Measurements from ENCODE around the gene TMEM175.
"Not testable (repeated sequence)": the region's sequence is repeated elsewhere in the genome, so short reads cannot be mapped to it uniquely, and the experiment has no call there.

The TMEM175 gene

DNA sequence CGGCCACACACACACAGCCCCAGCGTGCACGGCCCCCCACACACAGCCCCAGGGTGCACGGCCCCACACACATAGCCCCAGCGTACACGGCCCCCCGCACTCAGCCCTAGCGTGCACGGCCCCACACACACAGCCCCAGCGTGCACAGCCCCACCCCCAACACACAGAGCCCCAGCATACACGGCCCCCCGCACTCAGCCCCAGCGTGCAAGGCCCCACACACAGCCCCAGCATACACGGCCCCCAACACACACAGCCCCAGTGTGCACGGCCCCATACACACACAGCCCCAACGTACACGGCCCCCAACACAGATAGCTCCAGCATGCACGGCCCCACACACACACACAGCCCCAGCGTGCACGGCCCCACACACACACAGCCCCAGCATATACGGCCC is 17.7 kb upstream of the TMEM175 start:
- no peak for DNase-seq (ENCODE audit: extremely low read depth in 1 of 2, low read depth in 1 of 2)

DNA sequence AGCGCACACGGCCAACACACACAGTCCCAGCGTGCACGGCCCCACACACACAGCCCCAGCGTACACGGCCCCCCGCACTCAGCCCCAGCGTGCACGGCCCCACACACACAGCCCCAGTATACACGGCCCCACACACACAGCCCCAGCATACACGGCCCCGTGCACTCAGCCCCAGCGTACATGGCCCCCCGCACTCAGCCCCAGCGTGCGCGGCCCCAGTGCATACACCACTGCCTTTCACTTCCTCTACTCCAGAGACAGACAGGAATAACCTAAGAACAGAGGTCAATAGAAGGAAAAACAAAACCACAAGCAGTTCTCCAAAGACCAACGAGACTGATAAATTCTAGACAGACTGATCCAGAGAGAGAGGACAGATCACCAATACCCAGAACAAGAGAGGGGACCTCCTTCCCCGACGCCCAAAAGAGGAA is 17.2 kb upstream of the TMEM175 start:
- DNase-seq (ENCODE audit: extremely low read depth in 1 of 2, low read depth in 1 of 2): no peak

GRCh38 chr4:915595-915994 is 16.7 kb upstream of the TMEM175 start:
- no peak for DNase-seq (ENCODE audit: extremely low read depth in 1 of 2, low read depth in 1 of 2)

- DNase-seq (ENCODE audit: extremely low read depth in 1 of 2, low read depth in 1 of 2): no peak
Observed at GRCh38 chr4:917466-917865, 14.8 kb upstream of the TMEM175 start.

- DNase-seq (ENCODE audit: extremely low read depth in 1 of 2, low read depth in 1 of 2): no peak
Observed at GRCh38 chr4:917992-918391, 14.3 kb upstream of the TMEM175 start.

- not testable (repeated sequence) for DNase-seq (ENCODE audit: extremely low read depth in 1 of 2, low read depth in 1 of 2)
Observed at GRCh38 chr4:918591-918990, 13.7 kb upstream of the TMEM175 start.

DNA sequence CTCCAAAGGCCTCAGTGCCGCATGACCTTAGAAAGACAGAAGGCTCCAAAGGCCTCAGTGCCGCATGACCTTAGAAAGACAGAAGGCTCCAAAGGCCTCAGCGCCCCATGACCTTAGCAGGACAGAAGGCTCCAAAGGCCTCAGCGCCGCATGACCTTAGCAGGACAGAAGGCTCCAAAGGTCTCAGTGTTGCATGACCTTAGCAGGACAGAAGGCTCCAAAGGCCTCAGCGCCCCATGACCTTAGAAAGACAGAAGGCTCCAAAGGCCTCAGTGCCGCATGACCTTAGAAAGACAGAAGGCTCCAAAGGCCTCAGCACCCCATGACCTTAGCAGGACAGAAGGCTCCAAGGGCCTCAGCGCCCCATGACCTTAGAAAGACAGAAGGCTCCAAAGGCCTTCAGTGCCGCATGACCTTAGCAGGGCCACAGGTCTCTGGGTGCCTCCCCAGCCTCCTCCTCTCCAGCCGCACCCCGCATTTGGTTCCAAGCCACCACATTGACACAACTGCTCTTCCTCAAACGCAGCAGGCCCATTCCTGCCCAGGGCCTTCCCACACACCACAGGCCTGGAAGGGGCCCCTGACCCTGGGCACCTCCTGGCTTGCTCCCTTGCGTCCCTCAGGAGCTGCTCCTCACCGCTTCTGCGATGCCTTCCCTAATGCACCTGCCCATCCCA is 13.1 kb upstream of the TMEM175 start:
- not testable (repeated sequence) for DNase-seq (ENCODE audit: extremely low read depth in 1 of 2, low read depth in 1 of 2)

GRCh38 chr4:921830-922331 is 10.4 kb upstream of the TMEM175 start:
- no peak for DNase-seq (ENCODE audit: extremely low read depth in 1 of 2, low read depth in 1 of 2)

GRCh38 chr4:924107-925096 is 7.9 kb upstream of the TMEM175 start:
- DNase-seq (ENCODE audit: extremely low read depth in 1 of 2, low read depth in 1 of 2): no peak

GRCh38 chr4:925171-925570 is 7.1 kb upstream of the TMEM175 start:
- no peak for DNase-seq (ENCODE audit: extremely low read depth in 1 of 2, low read depth in 1 of 2)

DNA sequence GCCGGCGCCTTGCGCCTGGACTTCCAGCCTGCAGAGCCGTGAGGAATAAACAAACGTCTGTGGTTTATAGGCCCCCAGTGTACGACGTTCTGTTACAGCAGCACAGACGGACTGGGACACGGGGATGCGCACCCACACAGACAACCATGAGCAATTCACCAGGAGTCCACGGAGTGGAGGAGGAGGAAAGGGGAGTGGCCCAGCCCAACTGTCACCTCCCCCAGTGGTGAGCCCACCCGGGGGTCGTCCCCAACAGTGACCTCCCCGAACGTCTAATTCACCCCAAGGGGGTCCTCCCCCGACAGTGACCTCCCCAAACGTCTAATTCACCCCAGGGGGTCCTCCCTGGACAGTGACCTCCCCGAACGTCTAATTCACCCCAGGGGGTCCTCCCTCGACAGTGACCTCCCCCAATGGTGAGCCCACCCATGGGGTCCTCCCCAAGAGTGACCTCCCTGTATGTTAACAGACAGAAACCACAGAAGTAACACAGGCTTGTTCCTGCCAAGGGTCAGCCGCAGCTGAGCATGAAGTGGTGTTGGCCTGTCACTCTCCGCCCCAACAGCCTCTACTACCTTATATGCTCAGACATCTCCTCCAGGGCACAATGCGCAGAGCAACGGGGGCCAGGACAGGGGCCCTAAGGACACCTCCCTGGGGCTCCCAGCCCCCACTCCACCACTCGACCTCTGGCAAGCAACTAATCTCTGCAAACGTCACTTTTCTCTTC is 6.3 kb upstream of the TMEM175 start:
- DNase-seq (ENCODE audit: extremely low read depth in 1 of 2, low read depth in 1 of 2): no peak

GRCh38 chr4:926538-926937 is 5.7 kb upstream of the TMEM175 start:
- DNase-seq (ENCODE audit: extremely low read depth in 1 of 2, low read depth in 1 of 2): no peak

GRCh38 chr4:927566-927965 is 4.7 kb upstream of the TMEM175 start:
- not testable (repeated sequence) for DNase-seq (ENCODE audit: extremely low read depth in 1 of 2, low read depth in 1 of 2)

GRCh38 chr4:929096-929765 is 3.0 kb upstream of the TMEM175 start:
- DNase-seq (ENCODE audit: extremely low read depth in 1 of 2, low read depth in 1 of 2): no peak

DNA sequence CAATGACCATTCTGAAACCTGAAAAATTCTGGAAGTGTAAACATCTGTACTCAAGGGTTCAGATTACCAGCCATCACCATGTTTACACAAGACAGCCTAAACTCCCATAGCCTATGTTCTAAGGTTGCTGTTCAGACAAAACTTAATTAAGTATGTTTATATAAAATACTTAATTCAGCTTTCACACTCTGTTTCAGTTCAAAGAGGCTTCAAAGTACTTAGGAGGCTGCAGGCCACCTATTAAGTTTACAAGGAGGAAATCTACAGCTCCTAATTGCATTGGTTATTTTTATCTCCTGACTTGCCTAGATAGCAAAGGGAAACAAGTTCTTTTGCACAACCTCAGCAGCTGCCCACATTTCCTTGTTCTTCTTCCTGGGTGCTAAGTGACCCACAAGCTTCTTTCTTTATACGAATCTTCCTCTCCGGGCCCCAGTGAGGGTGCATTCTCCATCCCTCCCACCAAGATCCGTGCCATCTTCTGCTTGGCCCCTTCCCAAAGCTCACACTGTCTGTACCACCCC is 2.2 kb upstream of the TMEM175 start:
- DNase-seq (ENCODE audit: extremely low read depth in 1 of 2, low read depth in 1 of 2): no peak

GRCh38 chr4:930827-931193 is 1.4 kb upstream of the TMEM175 start:
- no peak for DNase-seq (ENCODE audit: extremely low read depth in 1 of 2, low read depth in 1 of 2)

GRCh38 chr4:931194-931959 is 883 bp upstream of the TMEM175 start:
- no peak for DNase-seq (ENCODE audit: extremely low read depth in 1 of 2, low read depth in 1 of 2)

- DNase-seq (ENCODE audit: extremely low read depth in 1 of 2, low read depth in 1 of 2): no peak
Observed at GRCh38 chr4:932713-933070, 432 bp downstream of the TMEM175 start.

DNA sequence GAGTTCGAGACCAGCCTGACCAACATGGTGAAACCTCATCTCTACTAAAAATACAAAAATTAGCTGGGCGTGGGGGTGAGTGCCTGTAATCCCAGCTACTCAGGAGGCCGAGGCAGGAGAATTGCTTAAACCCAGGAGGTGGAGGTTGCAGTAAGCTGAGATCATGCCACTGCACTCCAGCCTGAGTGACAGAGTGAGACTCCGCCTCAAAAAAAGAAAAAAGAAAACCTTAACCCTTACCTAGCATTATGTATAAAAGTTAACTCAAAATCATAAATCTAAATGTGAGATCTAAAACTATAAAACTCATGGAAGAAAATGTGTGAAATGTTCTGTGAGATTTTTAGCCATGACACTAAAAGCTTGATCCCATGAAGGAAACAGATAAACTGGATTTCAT is 7.2 kb downstream of the TMEM175 start:
- not testable (repeated sequence) for DNase-seq (ENCODE audit: extremely low read depth in 1 of 2, low read depth in 1 of 2)

Measured in activated CD8-positive, alpha-beta memory T cell treated with anti-CD3 and anti-CD28 coated beads for 1 hour (primary cell).